ENCODE measurements around the gene FIBP. TPM values are rescaled to one million over a fixed set of nuclear protein-coding genes. Genes with fewer than 3 reads are reported as not detected.

The FIBP gene
- total and polyA plus RNA-seq, 2 donors (not counting 3 experiments of a cell fraction or from before 2014, with no cell fraction given), result 105 to 162 TPM

DNA sequence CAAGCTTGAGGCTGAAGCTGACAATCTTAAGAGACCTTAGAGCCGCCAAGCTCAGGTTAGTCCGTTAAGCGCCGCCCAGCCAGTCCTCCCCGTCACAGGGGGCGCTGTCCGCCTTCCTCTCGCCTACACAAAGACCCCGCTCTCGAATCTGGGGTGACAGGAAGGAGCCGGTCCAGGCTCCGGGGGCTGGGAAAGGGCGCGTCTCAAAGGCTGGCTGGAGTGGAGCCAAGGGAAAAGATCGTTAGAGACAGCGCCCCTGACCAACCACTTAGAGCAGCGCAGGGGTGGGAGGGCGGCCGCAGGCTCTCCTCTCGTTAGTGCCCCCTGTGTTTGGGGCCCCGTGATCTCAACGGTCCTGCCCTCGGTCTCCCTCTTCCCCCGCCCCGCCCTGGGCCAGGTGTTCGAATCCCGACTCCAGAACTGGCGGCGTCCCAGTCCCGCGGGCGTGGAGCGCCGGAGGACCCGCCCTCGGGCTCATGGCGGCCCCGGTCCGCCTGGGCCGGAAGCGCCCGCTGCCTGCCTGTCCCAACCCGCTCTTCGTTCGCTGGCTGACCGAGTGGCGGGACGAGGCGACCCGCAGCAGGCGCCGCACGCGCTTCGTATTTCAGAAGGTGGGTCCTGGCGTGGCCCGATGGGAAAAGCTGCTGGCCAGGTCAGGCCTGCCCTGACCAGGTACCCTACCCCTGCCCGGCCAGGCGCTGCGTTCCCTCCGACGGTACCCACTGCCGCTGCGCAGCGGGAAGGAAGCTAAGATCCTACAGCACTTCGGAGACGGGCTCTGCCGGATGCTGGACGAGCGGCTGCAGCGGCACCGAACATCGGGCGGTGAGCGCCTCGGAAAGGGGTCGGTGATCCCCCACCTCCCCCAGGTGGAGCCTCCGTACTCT is 27.8 kb downstream of the FIBP start, which contains the start of gene MUS81:
MUS81 (plus strand) TSS at position 156 of the 887 bp plus-strand sequence; CDS start at position 477, 321 bp downstream.
- Histone ChIP-seq H4K20me1 (replicated peaks; ENCODE audit: control insufficient read depth, extremely low read depth, insufficient read depth, low read length) (peaks cover 4% of the 10 kb centered on the region), H2AFZ (ENCODE audit: low read depth, low read length) (peak within 1 kb of the TSS; percentile 52), H3K79me2 (ENCODE audit: control insufficient read depth, insufficient read depth, low read length) (peaks cover 57% of the 10 kb centered on the region), H3K9me1 (replicated peaks; ENCODE audit: control insufficient read depth, extremely low read depth, insufficient read depth, low read length) (no peaks in the 10 kb centered on the region), H3K9ac (replicated peaks; ENCODE audit: extremely low read depth, insufficient read depth, low read length) (peak within 1 kb of the TSS; percentile 75), H3K27ac (ENCODE audit: insufficient read depth, low read depth, low read length) (peak within 1 kb of the TSS; percentile 77), H3K27me3 (ENCODE audit: control insufficient read depth in 2 of 2, insufficient read depth in 2 of 2, low read length in 2 of 2) (no peaks in the 10 kb centered on the region), H3K4me1 (ENCODE audit: control insufficient read depth, extremely low read depth, insufficient read depth, low read length) (peaks cover 39% of the 10 kb centered on the region), H3K4me2 (ENCODE audit: insufficient read depth, low read length) (peak within 1 kb of the TSS; percentile 78), H3K36me3 (ENCODE audit: control insufficient read depth in 2 of 2, extremely low read depth in 1 of 2, insufficient read depth in 2 of 2, low read length in 2 of 2) (peaks cover 19 to 31% of the 10 kb centered on the region in 2 experiments), H3K4me3 (replicated peaks in 1 of 3; ENCODE audit: insufficient read depth in 1 of 3, low read depth in 1 of 3, low read length in 3 of 3) (peak within 1 kb of the TSS; percentile 36 to 76 (median 71)), H3K9me3 (replicated peaks; ENCODE audit: control insufficient read depth, insufficient read depth, low read length) (no peaks in the 10 kb centered on the region)
- intact Hi-C loops (cut with micrococcal nuclease), result loop anchor here (1.0 kb wide), 4 partner anchors 12 to 192 kb away; partner anchors contain the start of genes EFEMP2, FIBP and SF3B2
- ChIA-PET CTCF (interaction anchor here (0.5 to 4.8 kb wide), 26 partner anchors 10 to 222 kb away, joined by 3 to 73 read pairs (median 4); partner anchors contain the start of genes AP5B1, CCDC85B, CTSW and EFEMP2), POLR2A (interaction anchor here (0.9 to 5.4 kb wide), 7 partner anchors 9 to 148 kb away, joined by 3 to 67 read pairs (median 5); partner anchors contain the start of genes CCDC85B, FIBP and KAT5)
- DNase-seq (ENCODE audit: low read depth, low spot score) (peak; percentile 98), FAIRE-seq (peak; percentile 95)
- no peak for TF ChIP-seq FOS (IDR thresholded peaks at IDR 0.05; ENCODE audit: borderline replicate concordance, insufficient read depth, low read length)
- TF ChIP-seq MYC (IDR thresholded peaks at IDR 0.05; ENCODE audit: low read depth, low read length), result no peak
- TF ChIP-seq, protein P1, sequence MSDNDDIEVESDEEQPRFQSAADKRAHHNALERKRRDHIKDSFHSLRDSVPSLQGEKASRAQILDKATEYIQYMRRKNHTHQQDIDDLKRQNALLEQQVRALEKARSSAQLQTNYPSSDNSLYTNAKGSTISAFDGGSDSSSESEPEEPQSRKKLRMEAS (IDR thresholded peaks at IDR 0.05; ENCODE audit: insufficient read depth, insufficient read length), result no peak
- no peak for TF ChIP-seq EZH2 (IDR thresholded peaks at IDR 0.05; ENCODE audit: borderline replicate concordance, low read depth, low read length, severe bottlenecking)
- no peak for TF ChIP-seq JUN (IDR thresholded peaks at IDR 0.05; ENCODE audit: borderline replicate concordance, insufficient read depth, insufficient read length, low read depth)
- TF ChIP-seq, protein P2, sequence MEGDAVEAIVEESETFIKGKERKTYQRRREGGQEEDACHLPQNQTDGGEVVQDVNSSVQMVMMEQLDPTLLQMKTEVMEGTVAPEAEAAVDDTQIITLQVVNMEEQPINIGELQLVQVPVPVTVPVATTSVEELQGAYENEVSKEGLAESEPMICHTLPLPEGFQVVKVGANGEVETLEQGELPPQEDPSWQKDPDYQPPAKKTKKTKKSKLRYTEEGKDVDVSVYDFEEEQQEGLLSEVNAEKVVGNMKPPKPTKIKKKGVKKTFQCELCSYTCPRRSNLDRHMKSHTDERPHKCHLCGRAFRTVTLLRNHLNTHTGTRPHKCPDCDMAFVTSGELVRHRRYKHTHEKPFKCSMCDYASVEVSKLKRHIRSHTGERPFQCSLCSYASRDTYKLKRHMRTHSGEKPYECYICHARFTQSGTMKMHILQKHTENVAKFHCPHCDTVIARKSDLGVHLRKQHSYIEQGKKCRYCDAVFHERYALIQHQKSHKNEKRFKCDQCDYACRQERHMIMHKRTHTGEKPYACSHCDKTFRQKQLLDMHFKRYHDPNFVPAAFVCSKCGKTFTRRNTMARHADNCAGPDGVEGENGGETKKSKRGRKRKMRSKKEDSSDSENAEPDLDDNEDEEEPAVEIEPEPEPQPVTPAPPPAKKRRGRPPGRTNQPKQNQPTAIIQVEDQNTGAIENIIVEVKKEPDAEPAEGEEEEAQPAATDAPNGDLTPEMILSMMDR (IDR thresholded peaks at IDR 0.05; ENCODE audit: extremely low read depth in 1 of 2, insufficient read depth in 1 of 2, low read depth in 1 of 2, low read length in 2 of 2), result peak; percentile 93 to 97
- peak; percentile 59 for TF ChIP-seq POLR2A (IDR thresholded peaks at IDR 0.05; ENCODE audit: low read depth, low read length)
- TF ChIP-seq POLR2AphosphoS5 (IDR thresholded peaks at IDR 0.05; ENCODE audit: insufficient read depth, low read depth, low read length), result peak; percentile 56
- TF ChIP-seq GATA2 (IDR thresholded peaks at IDR 0.05; ENCODE audit: insufficient read depth, insufficient read length, low read depth, low read length), result no peak
- dilution Hi-C loops (cut with MboI; ENCODE audit: extremely low pct_ligation_motif_present, low sequenced_read_pairs), result no loop called here
- BruUV-seq (replicated peaks), result no TSS peak
